ENCODE data around the gene SBK1.

The SBK1 gene

GRCh38 chr16:28301154-28301553, 8.8 kb downstream of the SBK1 start:
- H3K9me3 Mint-ChIP-seq, result no peaks in the 10 kb centered on the region
- peaks cover 79% of the 10 kb centered on the region for H3K4me1 Mint-ChIP-seq
- peak overlapping the region; percentile 65 for H3K27ac Mint-ChIP-seq (ENCODE audit: low read depth)
- H3K4me3 Mint-ChIP-seq, result no peak overlapping the region
- no peaks in the 10 kb centered on the region for H3K27me3 Mint-ChIP-seq
- peaks cover 19% of the 10 kb centered on the region for H3K36me3 Mint-ChIP-seq (ENCODE audit: insufficient read depth)
- ATAC-seq (replicated peaks; ENCODE audit: extremely low read depth, poor library complexity, severe bottlenecking), result no peak
- no peak for DNase-seq (ENCODE audit: low spot score in 2 of 2)

- DNase-seq (ENCODE audit: low spot score in 2 of 2) (no peak), ATAC-seq (replicated peaks; ENCODE audit: extremely low read depth, poor library complexity, severe bottlenecking) (no peak)
- Mint-ChIP-seq H3K27ac (ENCODE audit: low read depth) (peak overlapping the region; percentile 6), H3K9me3 (no peaks in the 10 kb centered on the region), H3K27me3 (no peaks in the 10 kb centered on the region), H3K4me3 (peak overlapping the region; percentile 6), H3K36me3 (ENCODE audit: insufficient read depth) (peaks cover 20% of the 10 kb centered on the region), H3K4me1 (peaks cover 81% of the 10 kb centered on the region)
These were observed 9.3 kb downstream of the SBK1 start for GRCh38 chr16:28301620-28302019.

GRCh38 chr16:28303132-28303531, 10.8 kb downstream of the SBK1 start:
- H3K27me3 Mint-ChIP-seq, result no peaks in the 10 kb centered on the region
- no peak for ATAC-seq (replicated peaks; ENCODE audit: extremely low read depth, poor library complexity, severe bottlenecking)
- no peak for DNase-seq (ENCODE audit: low spot score in 2 of 2)
- H3K9me3 Mint-ChIP-seq, result no peaks in the 10 kb centered on the region
- H3K27ac Mint-ChIP-seq (ENCODE audit: low read depth), result no peak overlapping the region
- peaks cover 66% of the 10 kb centered on the region for H3K4me1 Mint-ChIP-seq
- H3K4me3 Mint-ChIP-seq, result no peak overlapping the region
- peaks cover 19% of the 10 kb centered on the region for H3K36me3 Mint-ChIP-seq (ENCODE audit: insufficient read depth)

GRCh38 chr16:28304214-28304613, 11.9 kb downstream of the SBK1 start:
- Mint-ChIP-seq H3K27me3 (no peaks in the 10 kb centered on the region), H3K4me1 (peaks cover 69% of the 10 kb centered on the region), H3K4me3 (no peak overlapping the region), H3K27ac (ENCODE audit: low read depth) (peak overlapping the region; percentile 24), H3K9me3 (no peaks in the 10 kb centered on the region), H3K36me3 (ENCODE audit: insufficient read depth) (peaks cover 21% of the 10 kb centered on the region)
- DNase-seq (ENCODE audit: low spot score in 2 of 2) (no peak), ATAC-seq (replicated peaks; ENCODE audit: extremely low read depth, poor library complexity, severe bottlenecking) (peak; percentile 36)

GRCh38 chr16:28307936-28308335, 15.6 kb downstream of the SBK1 start:
- no peaks in the 10 kb centered on the region for H3K9me3 Mint-ChIP-seq
- peaks cover 69% of the 10 kb centered on the region for H3K4me1 Mint-ChIP-seq
- no peaks in the 10 kb centered on the region for H3K27me3 Mint-ChIP-seq
- peaks cover 25% of the 10 kb centered on the region for H3K36me3 Mint-ChIP-seq (ENCODE audit: insufficient read depth)
- ATAC-seq (replicated peaks; ENCODE audit: extremely low read depth, poor library complexity, severe bottlenecking) (no peak), DNase-seq (ENCODE audit: low spot score in 2 of 2) (no peak)
- H3K4me3 Mint-ChIP-seq, result no peak overlapping the region
- no peak overlapping the region for H3K27ac Mint-ChIP-seq (ENCODE audit: low read depth)

- Mint-ChIP-seq H3K27me3 (no peaks in the 10 kb centered on the region), H3K27ac (ENCODE audit: low read depth) (peak overlapping the region; percentile 95), H3K4me3 (no peak overlapping the region), H3K9me3 (no peaks in the 10 kb centered on the region), H3K4me1 (peaks cover 70% of the 10 kb centered on the region), H3K36me3 (ENCODE audit: insufficient read depth) (peaks cover 25% of the 10 kb centered on the region)
- ATAC-seq (replicated peaks; ENCODE audit: extremely low read depth, poor library complexity, severe bottlenecking) (no peak), DNase-seq (ENCODE audit: low spot score in 2 of 2) (no peak)
These were observed 16.7 kb downstream of the SBK1 start for GRCh38 chr16:28308794-28309584.

- peak; percentile 73 to 90 for DNase-seq (ENCODE audit: low spot score in 2 of 2)
- H3K27ac Mint-ChIP-seq (ENCODE audit: low read depth), result peak overlapping the region; percentile 95
- H3K4me1 Mint-ChIP-seq, result peaks cover 71% of the 10 kb centered on the region
- ATAC-seq (replicated peaks; ENCODE audit: extremely low read depth, poor library complexity, severe bottlenecking), result peak; percentile 95
- H3K27me3 Mint-ChIP-seq, result no peaks in the 10 kb centered on the region
- peaks cover 22% of the 10 kb centered on the region for H3K36me3 Mint-ChIP-seq (ENCODE audit: insufficient read depth)
- H3K4me3 Mint-ChIP-seq, result peak overlapping the region; percentile 46
- H3K9me3 Mint-ChIP-seq, result no peaks in the 10 kb centered on the region
These were observed 17.5 kb downstream of the SBK1 start for GRCh38 chr16:28309811-28310311.

GRCh38 chr16:28310796-28311195, 18.5 kb downstream of the SBK1 start:
- no peaks in the 10 kb centered on the region for H3K27me3 Mint-ChIP-seq
- peak overlapping the region; percentile 95 for H3K27ac Mint-ChIP-seq (ENCODE audit: low read depth)
- ATAC-seq (replicated peaks; ENCODE audit: extremely low read depth, poor library complexity, severe bottlenecking), result no peak
- H3K9me3 Mint-ChIP-seq, result no peaks in the 10 kb centered on the region
- DNase-seq (ENCODE audit: low spot score in 2 of 2), result no peak
- peaks cover 19% of the 10 kb centered on the region for H3K36me3 Mint-ChIP-seq (ENCODE audit: insufficient read depth)
- peak overlapping the region; percentile 46 for H3K4me3 Mint-ChIP-seq
- peaks cover 68% of the 10 kb centered on the region for H3K4me1 Mint-ChIP-seq

- ATAC-seq (replicated peaks; ENCODE audit: extremely low read depth, poor library complexity, severe bottlenecking) (no peak), DNase-seq (ENCODE audit: low spot score in 2 of 2) (no peak)
- Mint-ChIP-seq H3K4me1 (peaks cover 62% of the 10 kb centered on the region), H3K27ac (ENCODE audit: low read depth) (peak overlapping the region; percentile 95), H3K36me3 (ENCODE audit: insufficient read depth) (peaks cover 15% of the 10 kb centered on the region), H3K9me3 (no peaks in the 10 kb centered on the region), H3K4me3 (peak overlapping the region; percentile 46), H3K27me3 (no peaks in the 10 kb centered on the region)
These were observed 19.1 kb downstream of the SBK1 start for GRCh38 chr16:28311413-28311812.

GRCh38 chr16:28311913-28312312, 19.6 kb downstream of the SBK1 start:
- Mint-ChIP-seq H3K36me3 (ENCODE audit: insufficient read depth) (peaks cover 16% of the 10 kb centered on the region), H3K27ac (ENCODE audit: low read depth) (peak overlapping the region; percentile 95), H3K4me3 (peak overlapping the region; percentile 23), H3K4me1 (peaks cover 63% of the 10 kb centered on the region), H3K9me3 (no peaks in the 10 kb centered on the region), H3K27me3 (no peaks in the 10 kb centered on the region)
- DNase-seq (ENCODE audit: low spot score in 2 of 2) (no peak), ATAC-seq (replicated peaks; ENCODE audit: extremely low read depth, poor library complexity, severe bottlenecking) (no peak)

GRCh38 chr16:28312327-28312726, 20.0 kb downstream of the SBK1 start:
- Mint-ChIP-seq H3K4me3 (peak overlapping the region; percentile 7), H3K4me1 (peaks cover 68% of the 10 kb centered on the region), H3K27ac (ENCODE audit: low read depth) (peak overlapping the region; percentile 95), H3K9me3 (no peaks in the 10 kb centered on the region), H3K36me3 (ENCODE audit: insufficient read depth) (peaks cover 15% of the 10 kb centered on the region), H3K27me3 (no peaks in the 10 kb centered on the region)
- ATAC-seq (replicated peaks; ENCODE audit: extremely low read depth, poor library complexity, severe bottlenecking) (no peak), DNase-seq (ENCODE audit: low spot score in 2 of 2) (no peak)

GRCh38 chr16:28313587-28313986, 21.3 kb downstream of the SBK1 start:
- no peaks in the 10 kb centered on the region for H3K9me3 Mint-ChIP-seq
- peak overlapping the region; percentile 95 for H3K27ac Mint-ChIP-seq (ENCODE audit: low read depth)
- H3K36me3 Mint-ChIP-seq (ENCODE audit: insufficient read depth), result peaks cover 22% of the 10 kb centered on the region
- H3K4me3 Mint-ChIP-seq, result no peak overlapping the region
- H3K27me3 Mint-ChIP-seq, result no peaks in the 10 kb centered on the region
- peaks cover 66% of the 10 kb centered on the region for H3K4me1 Mint-ChIP-seq
- no peak for DNase-seq (ENCODE audit: low spot score in 2 of 2)
- no peak for ATAC-seq (replicated peaks; ENCODE audit: extremely low read depth, poor library complexity, severe bottlenecking)

- H3K4me1 Mint-ChIP-seq, result peaks cover 43% of the 10 kb centered on the region
- no peaks in the 10 kb centered on the region for H3K9me3 Mint-ChIP-seq
- H3K36me3 Mint-ChIP-seq (ENCODE audit: insufficient read depth), result peaks cover 22% of the 10 kb centered on the region
- no peak overlapping the region for H3K27ac Mint-ChIP-seq (ENCODE audit: low read depth)
- no peaks in the 10 kb centered on the region for H3K27me3 Mint-ChIP-seq
- no peak overlapping the region for H3K4me3 Mint-ChIP-seq
- DNase-seq (ENCODE audit: low spot score in 2 of 2) (no peak), ATAC-seq (replicated peaks; ENCODE audit: extremely low read depth, poor library complexity, severe bottlenecking) (no peak)
These were observed 23.7 kb downstream of the SBK1 start for GRCh38 chr16:28316054-28316453.
